Measurements from ENCODE around the gene HLA-DOA. TPM values are rescaled to one million over a fixed set of nuclear protein-coding genes. Genes with fewer than 3 reads are reported as not detected.

Gene HLA-DOA
- total and polyA plus RNA-seq, 7 donors: 1.5 to 42.0 (median 2.4) TPM

- no peak overlapping the region for H3K27ac ChIP-seq
- peaks cover 0 to 26% (median 0%) of the 10 kb centered on the region in 3 donors for H3K27me3 ChIP-seq
- no peak overlapping the region for H3K4me3 ChIP-seq
- intact Hi-C loops (cut with DNase I): no loop called here
- no peak for TF ChIP-seq CTCF (IDR thresholded peaks at IDR 0.05)
- no peak for TF ChIP-seq EP300 (IDR thresholded peaks at IDR 0.05)
- no peak for TF ChIP-seq POLR2A (IDR thresholded peaks at IDR 0.05)
- no peak for TF ChIP-seq POLR2AphosphoS5 (IDR thresholded peaks at IDR 0.05)
- DNase-seq: no peak
- H3K9me3 ChIP-seq: no peaks in the 10 kb centered on the region
- 82 to 83% methylated on average over 4 of the region's 4 CpGs for WGBS, 2 donors
- H3K36me3 ChIP-seq: no peaks in the 10 kb centered on the region
- H3K4me1 ChIP-seq: no peaks in the 10 kb centered on the region
Measured at GRCh38 chr6:33001685-33002084, 7.7 kb downstream of the HLA-DOA start.

GRCh38 chr6:33000055-33000454 lies 9.3 kb downstream of the HLA-DOA start:
- 40 to 72% methylated on average over 8 of the region's 8 CpGs for WGBS, 2 donors
- intact Hi-C loops (cut with DNase I): no loop called here

GRCh38 chr6:32995448-32995847 lies 13.9 kb downstream of the HLA-DOA start:
- Histone ChIP-seq H3K27me3 (peaks cover 0 to 12% (median 0%) of the 10 kb centered on the region in 3 donors), H3K36me3 (no peaks in the 10 kb centered on the region), H3K27ac (no peak overlapping the region), H3K9me3 (no peaks in the 10 kb centered on the region), H3K4me3 (no peak overlapping the region), H3K4me1 (no peaks in the 10 kb centered on the region)
- intact Hi-C loops (cut with DNase I): no loop called here
- DNase-seq: no peak
- WGBS, 2 donors: 19 to 49% methylated on average over 2 of the region's 2 CpGs
- TF ChIP-seq POLR2AphosphoS5 (IDR thresholded peaks at IDR 0.05) (no peak), EP300 (IDR thresholded peaks at IDR 0.05) (no peak), POLR2A (IDR thresholded peaks at IDR 0.05) (no peak), CTCF (IDR thresholded peaks at IDR 0.05) (no peak)

More at GRCh38 chr6:33000055-33000454, 9.3 kb downstream of the HLA-DOA start:
- no peak for TF ChIP-seq POLR2A (IDR thresholded peaks at IDR 0.05)
- no peak for TF ChIP-seq POLR2AphosphoS5 (IDR thresholded peaks at IDR 0.05)
- TF ChIP-seq EP300 (IDR thresholded peaks at IDR 0.05): no peak
- TF ChIP-seq CTCF (IDR thresholded peaks at IDR 0.05): no peak
- Histone ChIP-seq H3K36me3 (no peaks in the 10 kb centered on the region), H3K9me3 (no peaks in the 10 kb centered on the region), H3K4me1 (no peaks in the 10 kb centered on the region), H3K27me3 (peaks cover 0 to 24% (median 0%) of the 10 kb centered on the region in 3 donors), H3K27ac (no peak overlapping the region), H3K4me3 (no peak overlapping the region)
- no peak for DNase-seq

- 91 to 93% methylated on average over 9 of the region's 9 CpGs for WGBS, 2 donors
Measured at GRCh38 chr6:32993363-32993973, 15.9 kb downstream of the HLA-DOA start.

More at GRCh38 chr6:32993363-32993973, 15.9 kb downstream of the HLA-DOA start:
- Histone ChIP-seq H3K4me3 (no peak overlapping the region), H3K4me1 (no peaks in the 10 kb centered on the region), H3K27me3 (no peaks in the 10 kb centered on the region), H3K9me3 (no peaks in the 10 kb centered on the region), H3K27ac (no peak overlapping the region), H3K36me3 (no peaks in the 10 kb centered on the region)
- DNase-seq: no peak
- TF ChIP-seq CTCF (IDR thresholded peaks at IDR 0.05) (no peak), POLR2AphosphoS5 (IDR thresholded peaks at IDR 0.05) (no peak), EP300 (IDR thresholded peaks at IDR 0.05) (no peak), POLR2A (IDR thresholded peaks at IDR 0.05) (no peak)
- intact Hi-C loops (cut with DNase I): no loop called here
